ENCODE results near the gene CD22. TPM values are rescaled to one million over a fixed set of nuclear protein-coding genes. Genes with fewer than 3 reads are reported as not detected.
"Not testable (repeated sequence)": the region's sequence is repeated elsewhere in the genome, so short reads cannot be mapped to it uniquely, and the experiment has no call there.

The CD22 gene
- total and polyA plus RNA-seq, 2 of the 8 experiments (the other 6 are each of a cell fraction or from before 2014, with no cell fraction given) = 0.06 to 0.60 TPM

GRCh38 chr19:35358834-35359233, 29.8 kb downstream of the CD22 start:
- H2BK20ac ChIP-seq (ENCODE audit: low read length); POLR2A ChIA-PET (ENCODE audit: partially characterized antibody); H2BK12ac ChIP-seq (ENCODE audit: low read depth, low read length); H3K4me3 ChIP-seq (ENCODE audit: extremely low read depth in 1 of 4, insufficient read depth in 2 of 4, low read depth in 3 of 4, low read length in 4 of 4); H3K56ac ChIP-seq (replicated peaks; ENCODE audit: insufficient read length, low read depth, low read length); H2BK120ac ChIP-seq (replicated peaks; ENCODE audit: low read depth, low read length); H3K4me2 ChIP-seq (ENCODE audit: insufficient read depth in 1 of 2, low read depth in 2 of 2, low read length in 2 of 2); H3K27me3 ChIP-seq (replicated peaks in 1 of 4; ENCODE audit: control insufficient read depth in 3 of 4, extremely low read depth in 1 of 4, insufficient read depth in 3 of 4, low read length in 3 of 4); H4K8ac ChIP-seq (ENCODE audit: extremely low read depth, insufficient read depth, low read length); H3K79me2 ChIP-seq (ENCODE audit: control insufficient read depth in 1 of 2, insufficient read depth in 2 of 2, low read length in 2 of 2); H3K79me1 ChIP-seq (ENCODE audit: low read depth, low read length); H2AK5ac ChIP-seq (ENCODE audit: low read depth, low read length); FAIRE-seq; H3K23me2 ChIP-seq (ENCODE audit: low read depth, low read length); H3K14ac ChIP-seq (ENCODE audit: insufficient read length); H3K27ac ChIP-seq (ENCODE audit: low read depth, low read length); H3K4me1 ChIP-seq (replicated peaks in 1 of 4; ENCODE audit: control insufficient read depth in 3 of 4, insufficient read depth in 4 of 4, low read length in 3 of 4); H3K4ac ChIP-seq (replicated peaks; ENCODE audit: insufficient read length, low read depth, low read length); H4K20me1 ChIP-seq (replicated peaks in 1 of 2; ENCODE audit: control insufficient read depth in 1 of 2, insufficient read depth in 2 of 2, low read length in 2 of 2); H3K23ac ChIP-seq (ENCODE audit: insufficient read length); H2BK5ac ChIP-seq (ENCODE audit: low read depth, low read length); H3K18ac ChIP-seq (ENCODE audit: extremely low read depth, low read length); H4K91ac ChIP-seq (replicated peaks; ENCODE audit: insufficient read length, low read length); H3K9ac ChIP-seq (replicated peaks in 1 of 4; ENCODE audit: extremely low read depth in 1 of 4, low read depth in 3 of 4, low read length in 3 of 4); H3K36me3 ChIP-seq (ENCODE audit: control insufficient read depth in 2 of 4, insufficient read depth in 4 of 4, low read length in 3 of 4); H3K9me3 ChIP-seq (ENCODE audit: insufficient read depth in 2 of 2, low read depth in 1 of 2, low read length in 1 of 2); H4K5ac ChIP-seq (ENCODE audit: insufficient read length, low read depth, low read length); H2AFZ ChIP-seq (ENCODE audit: low read length); H2BK15ac ChIP-seq (ENCODE audit: low read length): not testable (repeated sequence)
- 65% methylated on average over 9 of the region's 16 CpGs; no CpG with 5 or more reads in 1 of the 2 experiments for WGBS, 2 experiments (ENCODE audit: extremely low coverage in 1 of 2, insufficient coverage in 1 of 2, insufficient read length in 1 of 2, insufficient replicate concordance in 2 of 2, low coverage in 1 of 2, low lambda C conversion rate in 2 of 2, missing lambda C conversion rate in 1 of 2)
- peak in 1 of 2 experiments; percentile 70 for DNase-seq (ENCODE audit: low read depth in 1 of 2, low spot score in 2 of 2)
- TF ChIP-seq CTCF (IDR thresholded peaks at IDR 0.05; ENCODE audit: control extremely low read depth in 1 of 3, insufficient read depth in 1 of 3, low read depth in 1 of 3, low read length in 3 of 3) (peak; percentile 8 to 37 (median 21); a peak in 3 of 4 replicates), RAD21 (IDR thresholded peaks at IDR 0.05 in 1 of 2, conservative IDR thresholded peaks at IDR 0.05 in 1 of 2; ENCODE audit: low read depth in 2 of 2, low read length in 2 of 2) (peak; percentile 15 to 21; a peak in 2 of 4 replicates)
- CTCF ChIA-PET (ENCODE audit: partially characterized antibody) = interaction anchor here (1.3 to 2.7 kb wide), 6 partner anchors 19 to 150 kb away, joined by 4 to 12 read pairs (median 6); partner anchors contain the start of gene CD22

All from H1 (cell line).